Ovary (tissue), 3 donors: ENCODE results near the gene TAGAP.

ENCODE experiments used
- CTCF ChIP-seq, 3 donors: fragments of 450-650 bp in 2 of 3; fragments of 200-600 bp in 1 of 3; IDR thresholded peaks; one replicate each; pipeline versions ENCODE4 v1.5.1 to v1.8.0; 2016 to 2022; ENCODE audit warnings: antibody characterized with exemption in 3 of 3, mild to moderate bottlenecking in 1 of 3
- POLR2A ChIP-seq: fragments of 450-650 bp; IDR thresholded peaks from one replicate; pipeline ENCODE4 v1.6.1; 2017; ENCODE audit warnings: antibody characterized with exemption, mild to moderate bottlenecking, moderate library complexity
- donor health status: DM: no; HTN: no; CAD: no.

GRCh38 chr6:159059141-159059540, 14.3 kb upstream of the TAGAP start:
- TF ChIP-seq CTCF (IDR thresholded peaks at IDR 0.05) (no peak), POLR2A (no peak)
